HCT116 (cell line): ENCODE data around the gene BMP15.

Experiments
- CTCF ChIP-seq, 3 experiments: fragments of 200-600 bp in 1 of 3; sonication (generic) in 1 of 3; IDR thresholded peaks in 2 of 3; conservative IDR thresholded peaks in 1 of 3; 2 replicates each; pipeline ENCODE4 v1.5.1; 2012 to 2017; ENCODE audit warnings: low read depth in 2 of 3, low read length in 2 of 3, antibody characterized with exemption in 1 of 3, borderline replicate concordance in 1 of 3, control low read depth in 1 of 3, mild to moderate bottlenecking in 1 of 3, mixed read lengths in 1 of 3, mixed run types in 1 of 3, moderate library complexity in 1 of 3; ENCODE audit not compliant: insufficient read depth in 1 of 3
- MAX ChIP-seq: IDR thresholded peaks from 2 replicates; pipeline ENCODE4 v1.6.1; 2012

GRCh38 chrX:50920132-50920531, 9.6 kb downstream of the BMP15 start:
- TF ChIP-seq CTCF (IDR thresholded peaks at IDR 0.05 in 2 of 3, conservative IDR thresholded peaks at IDR 0.05 in 1 of 3; ENCODE audit: borderline replicate concordance in 1 of 3, insufficient read depth in 1 of 3, low read depth in 2 of 3, low read length in 2 of 3) = peak; percentile 5 to 39 (median 31); a peak in 3 of 6 replicates
- TF ChIP-seq MAX = no peak
